G401 (cell line): ENCODE results near the gene FAM228A. TPM values are rescaled to one million over a fixed set of nuclear protein-coding genes. Genes with fewer than 3 reads are reported as not detected.
"Not testable (repeated sequence)": the region's sequence is repeated elsewhere in the genome, so short reads cannot be mapped to it uniquely, and the experiment has no call there.

Experiments used
- DNase-seq: peaks from one replicate; pipeline ENCODE4 v3.0.0-alpha.2; 2015; ENCODE audit warnings: low spot score
- in situ Hi-C: cut with HindIII; loops from 2 replicates; pipeline ENCODE4 v1.10.0; 2016; ENCODE audit warnings: low sequenced_read_pairs, mixed read lengths
- total RNA-seq: library from RNA; depleted of rRNA; stranded (reverse); fragments of >200 nt; shearing (Covaris generic); gene quantifications from 2 replicates; pipeline ENCODE4 v1.2.3, GENCODE V29; 2014

FAM228A gene
- total RNA-seq, 1 experiment from 2014 or later = not detected

GRCh38 chr2:24183366-24184069 lies 8.7 kb downstream of the FAM228A start:
- in situ Hi-C loops = no loop called here
- no peak for DNase-seq

- DNase-seq = no peak
- in situ Hi-C loops = no loop called here
Measured at GRCh38 chr2:24189551-24189950, 14.7 kb downstream of the FAM228A start.

GRCh38 chr2:24190503-24190902 lies 15.7 kb downstream of the FAM228A start:
- DNase-seq = no peak

GRCh38 chr2:24191156-24191555 lies 16.3 kb downstream of the FAM228A start:
- no peak for DNase-seq
- in situ Hi-C loops = no loop called here

More at GRCh38 chr2:24190503-24190902, 15.7 kb downstream of the FAM228A start:
- in situ Hi-C loops = no loop called here

GRCh38 chr2:24191848-24192247 lies 17.0 kb downstream of the FAM228A start:
- in situ Hi-C loops = no loop called here
- DNase-seq = no peak

- DNase-seq, in situ Hi-C loops: not testable (repeated sequence)
Measured at GRCh38 chr2:24197213-24197612, 22.4 kb downstream of the FAM228A start.

- in situ Hi-C loops = no loop called here
- DNase-seq = peak; percentile 11
Measured at GRCh38 chr2:24199968-24200590, 25.2 kb downstream of the FAM228A start.

- in situ Hi-C loops = no loop called here
- no peak for DNase-seq
Measured at GRCh38 chr2:24200799-24201198, 25.9 kb downstream of the FAM228A start.

GRCh38 chr2:24203029-24203786 lies 28.4 kb downstream of the FAM228A start:
- DNase-seq = no peak
- in situ Hi-C loops = no loop called here

GRCh38 chr2:24203787-24204150 lies 28.9 kb downstream of the FAM228A start:
- in situ Hi-C loops = no loop called here
- DNase-seq = no peak

GRCh38 chr2:24204505-24204904 lies 29.7 kb downstream of the FAM228A start:
- in situ Hi-C loops = no loop called here
- DNase-seq = no peak

GRCh38 chr2:24205131-24205530 lies 30.3 kb downstream of the FAM228A start:
- no peak for DNase-seq
- in situ Hi-C loops = no loop called here

- in situ Hi-C loops = no loop called here
- DNase-seq = no peak
Measured at GRCh38 chr2:24206242-24206641, 31.4 kb downstream of the FAM228A start.

- DNase-seq = no peak
- in situ Hi-C loops = no loop called here
Measured at GRCh38 chr2:24206714-24207113, 31.9 kb downstream of the FAM228A start.

GRCh38 chr2:24207359-24207758 lies 32.5 kb downstream of the FAM228A start:
- DNase-seq = no peak
- in situ Hi-C loops = no loop called here

GRCh38 chr2:24208490-24208889 lies 33.6 kb downstream of the FAM228A start:
- in situ Hi-C loops = no loop called here
- DNase-seq = no peak

GRCh38 chr2:24209389-24210105 lies 34.7 kb downstream of the FAM228A start:
- DNase-seq = no peak
- in situ Hi-C loops = no loop called here

GRCh38 chr2:24210106-24210455 lies 35.2 kb downstream of the FAM228A start:
- in situ Hi-C loops = no loop called here

GRCh38 chr2:24210723-24211122 lies 35.9 kb downstream of the FAM228A start:
- no peak for DNase-seq
- in situ Hi-C loops = no loop called here

More at GRCh38 chr2:24210106-24210455, 35.2 kb downstream of the FAM228A start:
- no peak for DNase-seq

GRCh38 chr2:24211408-24211807 lies 36.6 kb downstream of the FAM228A start:
- in situ Hi-C loops = no loop called here
- no peak for DNase-seq
